ENCODE results near the gene VWA3B. TPM values are rescaled to one million over a fixed set of nuclear protein-coding genes. Genes with fewer than 3 reads are reported as not detected.

Gene VWA3B
- total RNA-seq, 6 donors from 2014 or later = 0.72 to 25.3 (median 5.3) TPM

DNA sequence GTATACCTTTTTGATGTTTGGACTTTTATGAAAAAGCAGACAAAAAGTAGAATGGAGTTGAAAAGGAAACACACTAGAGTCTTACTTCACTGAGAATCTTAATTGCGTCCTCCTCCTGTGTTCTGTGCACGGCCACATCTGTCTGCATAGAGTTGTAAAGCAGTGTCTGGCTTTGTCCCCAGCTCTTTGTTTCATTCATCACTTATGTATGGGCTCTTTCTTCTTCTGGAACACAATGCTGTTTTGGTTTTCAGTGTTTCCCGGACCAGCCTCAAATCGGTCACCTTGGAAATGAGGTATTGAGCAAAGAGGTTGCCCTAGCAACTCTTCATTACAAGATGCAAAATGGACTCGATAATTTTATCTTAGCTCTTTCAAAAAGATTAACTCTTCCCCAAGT, 155.0 kb downstream of the VWA3B start:
- Histone ChIP-seq H3K9me3 (peaks cover 0 to 4% (median 1%) of the 10 kb centered on the region in 4 donors), H3K4me3 (no peak overlapping the region), H3K36me3 (no peaks in the 10 kb centered on the region), H3K4me1 (no peaks in the 10 kb centered on the region), H3K27me3 (no peaks in the 10 kb centered on the region), H3K27ac (no peak overlapping the region)
- ATAC-seq (ENCODE audit: low FRiP score in 2 of 2) (no peak), DNase-seq (no peak)
- TF ChIP-seq POLR2AphosphoS5 (IDR thresholded peaks at IDR 0.05) (no peak), POLR2A (IDR thresholded peaks at IDR 0.05) (no peak), EP300 (IDR thresholded peaks at IDR 0.05) (no peak)
- TF ChIP-seq, protein P1, sequence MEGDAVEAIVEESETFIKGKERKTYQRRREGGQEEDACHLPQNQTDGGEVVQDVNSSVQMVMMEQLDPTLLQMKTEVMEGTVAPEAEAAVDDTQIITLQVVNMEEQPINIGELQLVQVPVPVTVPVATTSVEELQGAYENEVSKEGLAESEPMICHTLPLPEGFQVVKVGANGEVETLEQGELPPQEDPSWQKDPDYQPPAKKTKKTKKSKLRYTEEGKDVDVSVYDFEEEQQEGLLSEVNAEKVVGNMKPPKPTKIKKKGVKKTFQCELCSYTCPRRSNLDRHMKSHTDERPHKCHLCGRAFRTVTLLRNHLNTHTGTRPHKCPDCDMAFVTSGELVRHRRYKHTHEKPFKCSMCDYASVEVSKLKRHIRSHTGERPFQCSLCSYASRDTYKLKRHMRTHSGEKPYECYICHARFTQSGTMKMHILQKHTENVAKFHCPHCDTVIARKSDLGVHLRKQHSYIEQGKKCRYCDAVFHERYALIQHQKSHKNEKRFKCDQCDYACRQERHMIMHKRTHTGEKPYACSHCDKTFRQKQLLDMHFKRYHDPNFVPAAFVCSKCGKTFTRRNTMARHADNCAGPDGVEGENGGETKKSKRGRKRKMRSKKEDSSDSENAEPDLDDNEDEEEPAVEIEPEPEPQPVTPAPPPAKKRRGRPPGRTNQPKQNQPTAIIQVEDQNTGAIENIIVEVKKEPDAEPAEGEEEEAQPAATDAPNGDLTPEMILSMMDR (IDR thresholded peaks at IDR 0.05) = no peak
- 81 to 90% methylated on average over 5 of the region's 5 CpGs for WGBS, 2 donors

DNA sequence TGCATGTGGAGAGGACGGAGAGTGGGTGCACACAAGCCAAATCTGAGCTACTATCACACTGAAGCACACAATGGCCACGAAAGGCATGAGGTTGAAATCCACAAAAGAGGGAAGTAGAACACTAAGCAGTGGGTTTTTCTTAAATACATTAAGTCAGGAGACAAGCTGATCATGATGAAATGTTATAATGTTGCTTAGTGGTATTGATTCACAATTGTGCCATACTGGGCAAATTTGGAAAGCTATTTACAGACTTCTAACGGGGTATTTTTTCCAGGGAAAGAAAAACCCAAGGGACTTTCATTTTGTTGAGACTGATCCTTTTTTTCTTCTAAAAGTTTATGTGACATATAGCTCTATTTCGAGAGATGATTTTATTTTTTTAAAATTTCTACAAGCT, 158.5 kb downstream of the VWA3B start:
- DNase-seq (no peak), ATAC-seq (ENCODE audit: low FRiP score in 2 of 2) (no peak)
- 77 to 81% methylated on average over 4 of the region's 4 CpGs for WGBS, 2 donors

DNA sequence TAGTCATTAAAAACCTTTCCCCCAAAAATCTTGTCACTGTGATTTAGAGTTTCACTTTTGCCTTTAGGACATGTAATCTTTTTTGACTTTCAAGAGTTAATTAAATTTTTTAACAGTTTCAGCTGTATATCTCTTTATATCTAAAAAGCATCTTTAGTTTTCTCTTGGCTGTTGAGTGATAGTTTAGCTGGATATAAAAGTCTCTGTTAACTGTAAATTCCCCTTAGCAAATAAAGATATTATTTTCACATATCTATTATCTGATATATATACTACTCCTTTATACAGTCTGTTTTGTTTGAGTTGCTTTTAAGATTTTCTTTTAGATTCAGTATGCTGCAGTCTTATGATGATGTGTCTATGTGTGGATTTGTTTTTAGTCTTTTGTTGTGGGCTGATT, 160.4 kb downstream of the VWA3B start:
- H3K36me3 ChIP-seq = no peaks in the 10 kb centered on the region
- H3K4me1 ChIP-seq = no peaks in the 10 kb centered on the region
- ATAC-seq (ENCODE audit: low FRiP score in 2 of 2) (no peak), DNase-seq (no peak)
- no peak for TF ChIP-seq EP300 (IDR thresholded peaks at IDR 0.05)
- TF ChIP-seq, protein P1 (IDR thresholded peaks at IDR 0.05) = no peak
- no peak overlapping the region for H3K27ac ChIP-seq
- peaks cover 0 to 13% (median 4%) of the 10 kb centered on the region in 4 donors for H3K9me3 ChIP-seq
- H3K27me3 ChIP-seq = no peaks in the 10 kb centered on the region
- no peak overlapping the region for H3K4me3 ChIP-seq

More for the DNA sequence above, 158.5 kb downstream of the VWA3B start:
- no peak overlapping the region for H3K4me3 ChIP-seq
- H3K27me3 ChIP-seq = no peaks in the 10 kb centered on the region
- peaks cover 0 to 13% (median 4%) of the 10 kb centered on the region in 4 donors for H3K9me3 ChIP-seq
- no peaks in the 10 kb centered on the region for H3K36me3 ChIP-seq
- TF ChIP-seq POLR2A (IDR thresholded peaks at IDR 0.05) (no peak), POLR2AphosphoS5 (IDR thresholded peaks at IDR 0.05) (no peak), EP300 (IDR thresholded peaks at IDR 0.05) (no peak)
- TF ChIP-seq, protein P1 (IDR thresholded peaks at IDR 0.05) = no peak
- H3K27ac ChIP-seq = no peak overlapping the region
- H3K4me1 ChIP-seq = no peaks in the 10 kb centered on the region

DNA sequence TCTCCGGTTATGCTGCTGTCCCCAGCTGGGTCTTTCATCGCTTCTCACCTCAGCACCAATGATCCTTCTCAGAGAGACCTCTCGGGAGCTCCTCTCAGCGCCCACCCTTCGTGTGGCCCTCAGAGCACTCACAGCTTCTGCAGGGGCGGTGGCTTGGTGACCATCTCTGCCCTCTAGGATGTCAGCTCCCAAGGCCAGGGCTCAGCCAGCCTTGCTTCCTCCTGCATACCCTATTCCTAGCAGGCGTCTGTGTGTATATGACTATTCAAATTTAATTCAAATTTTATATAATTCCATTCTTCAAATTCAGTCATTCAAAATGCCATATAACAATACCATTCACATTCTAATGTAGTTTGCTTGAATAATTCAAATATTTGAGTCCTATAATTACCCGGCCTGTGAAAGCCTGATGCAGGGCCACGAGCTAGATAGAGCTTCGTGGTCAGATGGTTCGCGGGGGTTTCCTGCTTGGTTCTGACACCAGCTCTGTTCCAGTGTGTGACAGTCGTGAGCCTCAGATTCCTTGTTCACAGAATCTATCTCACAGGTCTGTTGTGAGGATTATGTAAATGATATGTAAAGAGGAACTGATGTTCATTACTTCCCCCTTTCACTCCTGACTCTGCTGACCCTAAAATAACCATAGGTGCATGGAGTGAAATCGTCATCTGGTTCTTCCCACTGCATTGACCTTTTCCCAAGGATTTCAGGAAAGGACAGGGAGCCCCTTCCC, 165.2 kb downstream of the VWA3B start:
- Histone ChIP-seq H3K36me3 (no peaks in the 10 kb centered on the region), H3K4me3 (no peak overlapping the region), H3K27ac (no peak overlapping the region), H3K9me3 (peaks cover 0 to 7% (median 2%) of the 10 kb centered on the region in 4 donors), H3K27me3 (no peaks in the 10 kb centered on the region), H3K4me1 (no peaks in the 10 kb centered on the region)
- TF ChIP-seq EP300 (IDR thresholded peaks at IDR 0.05) = no peak
- TF ChIP-seq POLR2A (IDR thresholded peaks at IDR 0.05) = no peak
- TF ChIP-seq, protein P1 (IDR thresholded peaks at IDR 0.05) = no peak
- no peak for TF ChIP-seq POLR2AphosphoS5 (IDR thresholded peaks at IDR 0.05)
- DNase-seq = peak in 1 of 2 donors; percentile 9
- no peak for ATAC-seq (ENCODE audit: low FRiP score in 2 of 2)
- 77 to 84% methylated on average over 14 of the region's 14 CpGs for WGBS, 2 donors

Data from upper lobe of left lung (tissue), 6 donors.